GM12878 (cell line): ENCODE measurements around the gene TBATA.

ENCODE experiments used
- BCLAF1 ChIP-seq: fragments of 450-650 bp; IDR thresholded peaks from 2 replicates; pipeline ENCODE4 v1.6.1; 2017; ENCODE audit warnings: antibody characterized with exemption, mild to moderate bottlenecking, moderate library complexity
- BHLHE40 ChIP-seq, 2 experiments: fragments of 450-650 bp in 1 of 2; IDR thresholded peaks; 2 replicates each; pipeline ENCODE4 v1.6.1; 2011 to 2017; ENCODE audit warnings: low read depth in 2 of 2, borderline replicate concordance in 1 of 2, improper control_type of control experiment in 1 of 2, low read length in 1 of 2, mild to moderate bottlenecking in 1 of 2
- BRCA1 ChIP-seq: IDR thresholded peaks from 2 replicates; pipeline ENCODE4 v1.6.1; 2011; ENCODE audit warnings: low read depth, low read length, improper control_type of control experiment
- EZH2 ChIP-seq: IDR thresholded peaks from 2 replicates; pipeline ENCODE4 v1.6.1; 2012; ENCODE audit warnings: low read depth, mild to moderate bottlenecking, control low read depth, inconsistent platforms, low read length, borderline replicate concordance; ENCODE audit not compliant: control insufficient read depth
- FOS ChIP-seq: IDR thresholded peaks from 3 replicates; pipeline ENCODE4 v1.6.1; 2011; ENCODE audit warnings: borderline replicate concordance; ENCODE audit not compliant: insufficient read length; ENCODE audit errors: extremely low read depth
- GABPA ChIP-seq: IDR thresholded peaks from 2 replicates; pipeline ENCODE4 v1.6.1; 2014; ENCODE audit warnings: antibody characterized with exemption, low read depth, mild to moderate bottlenecking, inconsistent platforms
- LARP7 ChIP-seq: fragments of 450-650 bp; IDR thresholded peaks from 2 replicates; pipeline ENCODE4 v1.6.1; 2017; ENCODE audit warnings: mild to moderate bottlenecking
- POLR2AphosphoS5 ChIP-seq: IDR thresholded peaks from 2 replicates; pipeline ENCODE4 v1.6.1; 2011; ENCODE audit warnings: mild to moderate bottlenecking, low read length, inconsistent platforms
- SUZ12 ChIP-seq: fragments of 200-600 bp; sonication (generic); IDR thresholded peaks from one replicate; pipeline ENCODE4 v1.6.1; 2018; ENCODE audit warnings: antibody characterized with exemption, mild to moderate bottlenecking; ENCODE audit not compliant: unreplicated experiment
- TBL1XR1 ChIP-seq: IDR thresholded peaks from 2 replicates; pipeline ENCODE4 v1.6.1; 2012; ENCODE audit warnings: low read depth, low read length, improper control_type of control experiment
- ZSCAN29 ChIP-seq: fragments of 450-650 bp; IDR thresholded peaks from 2 replicates; pipeline ENCODE4 v1.6.1; 2017; ENCODE audit warnings: mild to moderate bottlenecking, moderate library complexity
- TF ChIP-seq, protein P1 (sequence below): fragments of 450-650 bp; IDR thresholded peaks from 2 replicates; pipeline ENCODE4 v1.6.1; 2017; ENCODE audit warnings: mild to moderate bottlenecking, low read depth, inconsistent platforms; ENCODE audit not compliant: poor library complexity, severe bottlenecking
- TF ChIP-seq, protein P2 (sequence below), 3 experiments: IDR thresholded peaks in 2 of 3; conservative IDR thresholded peaks in 1 of 3; 2 replicates each; pipeline ENCODE4 v1.5.1; 2011; ENCODE audit warnings: low read depth in 3 of 3, low read length in 3 of 3, mild to moderate bottlenecking in 3 of 3, control low read depth in 2 of 3, moderate library complexity in 2 of 3, inconsistent platforms in 1 of 3, mixed read lengths in 1 of 3; ENCODE audit not compliant: control insufficient read depth in 2 of 3, insufficient read depth in 1 of 3; ENCODE audit errors: extremely low read depth in 1 of 3

- TF ChIP-seq BRCA1: no peak
- no peak for TF ChIP-seq GABPA
- TF ChIP-seq, protein P1, sequence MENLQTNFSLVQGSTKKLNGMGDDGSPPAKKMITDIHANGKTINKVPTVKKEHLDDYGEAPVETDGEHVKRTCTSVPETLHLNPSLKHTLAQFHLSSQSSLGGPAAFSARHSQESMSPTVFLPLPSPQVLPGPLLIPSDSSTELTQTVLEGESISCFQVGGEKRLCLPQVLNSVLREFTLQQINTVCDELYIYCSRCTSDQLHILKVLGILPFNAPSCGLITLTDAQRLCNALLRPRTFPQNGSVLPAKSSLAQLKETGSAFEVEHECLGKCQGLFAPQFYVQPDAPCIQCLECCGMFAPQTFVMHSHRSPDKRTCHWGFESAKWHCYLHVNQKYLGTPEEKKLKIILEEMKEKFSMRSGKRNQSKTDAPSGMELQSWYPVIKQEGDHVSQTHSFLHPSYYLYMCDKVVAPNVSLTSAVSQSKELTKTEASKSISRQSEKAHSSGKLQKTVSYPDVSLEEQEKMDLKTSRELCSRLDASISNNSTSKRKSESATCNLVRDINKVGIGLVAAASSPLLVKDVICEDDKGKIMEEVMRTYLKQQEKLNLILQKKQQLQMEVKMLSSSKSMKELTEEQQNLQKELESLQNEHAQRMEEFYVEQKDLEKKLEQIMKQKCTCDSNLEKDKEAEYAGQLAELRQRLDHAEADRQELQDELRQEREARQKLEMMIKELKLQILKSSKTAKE: no peak
- no peak for TF ChIP-seq BHLHE40 (IDR thresholded peaks at IDR 0.05; ENCODE audit: borderline replicate concordance in 1 of 2, low read depth in 2 of 2, low read length in 1 of 2)
- no peak for TF ChIP-seq EZH2
- no peak for TF ChIP-seq ZSCAN29
- TF ChIP-seq, protein P2, sequence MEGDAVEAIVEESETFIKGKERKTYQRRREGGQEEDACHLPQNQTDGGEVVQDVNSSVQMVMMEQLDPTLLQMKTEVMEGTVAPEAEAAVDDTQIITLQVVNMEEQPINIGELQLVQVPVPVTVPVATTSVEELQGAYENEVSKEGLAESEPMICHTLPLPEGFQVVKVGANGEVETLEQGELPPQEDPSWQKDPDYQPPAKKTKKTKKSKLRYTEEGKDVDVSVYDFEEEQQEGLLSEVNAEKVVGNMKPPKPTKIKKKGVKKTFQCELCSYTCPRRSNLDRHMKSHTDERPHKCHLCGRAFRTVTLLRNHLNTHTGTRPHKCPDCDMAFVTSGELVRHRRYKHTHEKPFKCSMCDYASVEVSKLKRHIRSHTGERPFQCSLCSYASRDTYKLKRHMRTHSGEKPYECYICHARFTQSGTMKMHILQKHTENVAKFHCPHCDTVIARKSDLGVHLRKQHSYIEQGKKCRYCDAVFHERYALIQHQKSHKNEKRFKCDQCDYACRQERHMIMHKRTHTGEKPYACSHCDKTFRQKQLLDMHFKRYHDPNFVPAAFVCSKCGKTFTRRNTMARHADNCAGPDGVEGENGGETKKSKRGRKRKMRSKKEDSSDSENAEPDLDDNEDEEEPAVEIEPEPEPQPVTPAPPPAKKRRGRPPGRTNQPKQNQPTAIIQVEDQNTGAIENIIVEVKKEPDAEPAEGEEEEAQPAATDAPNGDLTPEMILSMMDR (IDR thresholded peaks at IDR 0.05 in 2 of 3, conservative IDR thresholded peaks at IDR 0.05 in 1 of 3; ENCODE audit: control insufficient read depth in 2 of 3, extremely low read depth in 1 of 3, insufficient read depth in 1 of 3, low read depth in 3 of 3, low read length in 3 of 3): no peak
- no peak for TF ChIP-seq POLR2AphosphoS5
- TF ChIP-seq LARP7: no peak
- TF ChIP-seq TBL1XR1: no peak
- TF ChIP-seq SUZ12: no peak
- TF ChIP-seq BCLAF1: no peak
- TF ChIP-seq FOS: no peak
Measured at GRCh38 chr10:70804421-70804808, 19.2 kb upstream of the TBATA start.
